Measurements from ENCODE around the gene ARMC2.
"Not testable (repeated sequence)": the region's sequence is repeated elsewhere in the genome, so short reads cannot be mapped to it uniquely, and the experiment has no call there.

ARMC2 gene

DNA sequence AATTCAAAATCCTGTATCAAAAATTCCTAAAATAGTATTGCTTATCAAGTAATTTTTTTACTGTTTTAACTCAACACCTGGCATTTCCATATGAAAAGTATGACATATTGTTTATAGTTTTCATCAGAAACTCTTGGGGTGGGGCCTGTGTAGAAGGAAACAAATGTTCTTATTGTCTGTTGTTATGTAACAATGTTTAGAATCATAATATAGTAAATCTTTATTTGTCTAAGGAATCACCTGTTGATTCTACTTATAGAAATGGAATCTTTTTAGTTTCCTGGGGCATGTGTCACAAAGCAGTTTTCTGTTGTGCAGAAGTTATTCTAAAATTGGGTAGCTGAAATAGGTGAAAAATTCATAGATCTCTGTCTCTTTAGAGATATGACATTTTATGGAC lies 4.9 kb downstream of the ARMC2 start:
- Histone ChIP-seq H4K20me1 (ENCODE audit: control insufficient read depth, insufficient read depth, low read depth, low read length) (no peaks in the 10 kb centered on the region), H3K4me1 (ENCODE audit: control insufficient read depth, low read length) (peaks cover 5% of the 10 kb centered on the region; the same call in 1 of the 2 replicates), H3F3A (ENCODE audit: control insufficient read depth, insufficient read depth) (no peaks in the 10 kb centered on the region), H3K27me3 (ENCODE audit: control insufficient read depth, low read length) (no peaks in the 10 kb centered on the region), H3K9me2 (replicated peaks; ENCODE audit: control insufficient read depth, low read length) (no peaks in the 10 kb centered on the region), H3K4me2 (ENCODE audit: low read length) (no peak overlapping the region), H3K4me3 (ENCODE audit: low read length) (no peak overlapping the region), H3K27ac (ENCODE audit: low read depth, low read length) (no peak overlapping the region), H3K36me3 (ENCODE audit: control insufficient read depth, low read length) (no peaks in the 10 kb centered on the region), H3K79me2 (ENCODE audit: control insufficient read depth, low read length) (no peaks in the 10 kb centered on the region), H3K9me3 (ENCODE audit: control insufficient read depth, insufficient read depth, low read length) (0 out of 2 replicates have a peak, but pooled peaks cover 3% of the 10 kb centered on the region)
- TF ChIP-seq, protein P1, sequence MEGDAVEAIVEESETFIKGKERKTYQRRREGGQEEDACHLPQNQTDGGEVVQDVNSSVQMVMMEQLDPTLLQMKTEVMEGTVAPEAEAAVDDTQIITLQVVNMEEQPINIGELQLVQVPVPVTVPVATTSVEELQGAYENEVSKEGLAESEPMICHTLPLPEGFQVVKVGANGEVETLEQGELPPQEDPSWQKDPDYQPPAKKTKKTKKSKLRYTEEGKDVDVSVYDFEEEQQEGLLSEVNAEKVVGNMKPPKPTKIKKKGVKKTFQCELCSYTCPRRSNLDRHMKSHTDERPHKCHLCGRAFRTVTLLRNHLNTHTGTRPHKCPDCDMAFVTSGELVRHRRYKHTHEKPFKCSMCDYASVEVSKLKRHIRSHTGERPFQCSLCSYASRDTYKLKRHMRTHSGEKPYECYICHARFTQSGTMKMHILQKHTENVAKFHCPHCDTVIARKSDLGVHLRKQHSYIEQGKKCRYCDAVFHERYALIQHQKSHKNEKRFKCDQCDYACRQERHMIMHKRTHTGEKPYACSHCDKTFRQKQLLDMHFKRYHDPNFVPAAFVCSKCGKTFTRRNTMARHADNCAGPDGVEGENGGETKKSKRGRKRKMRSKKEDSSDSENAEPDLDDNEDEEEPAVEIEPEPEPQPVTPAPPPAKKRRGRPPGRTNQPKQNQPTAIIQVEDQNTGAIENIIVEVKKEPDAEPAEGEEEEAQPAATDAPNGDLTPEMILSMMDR (IDR thresholded peaks at IDR 0.05; ENCODE audit: low read depth, low read length, poor library complexity, severe bottlenecking), result no peak
- no peak for TF ChIP-seq EZH2phosphoT487 (IDR thresholded peaks at IDR 0.05; ENCODE audit: borderline replicate concordance, low read length)

DNA sequence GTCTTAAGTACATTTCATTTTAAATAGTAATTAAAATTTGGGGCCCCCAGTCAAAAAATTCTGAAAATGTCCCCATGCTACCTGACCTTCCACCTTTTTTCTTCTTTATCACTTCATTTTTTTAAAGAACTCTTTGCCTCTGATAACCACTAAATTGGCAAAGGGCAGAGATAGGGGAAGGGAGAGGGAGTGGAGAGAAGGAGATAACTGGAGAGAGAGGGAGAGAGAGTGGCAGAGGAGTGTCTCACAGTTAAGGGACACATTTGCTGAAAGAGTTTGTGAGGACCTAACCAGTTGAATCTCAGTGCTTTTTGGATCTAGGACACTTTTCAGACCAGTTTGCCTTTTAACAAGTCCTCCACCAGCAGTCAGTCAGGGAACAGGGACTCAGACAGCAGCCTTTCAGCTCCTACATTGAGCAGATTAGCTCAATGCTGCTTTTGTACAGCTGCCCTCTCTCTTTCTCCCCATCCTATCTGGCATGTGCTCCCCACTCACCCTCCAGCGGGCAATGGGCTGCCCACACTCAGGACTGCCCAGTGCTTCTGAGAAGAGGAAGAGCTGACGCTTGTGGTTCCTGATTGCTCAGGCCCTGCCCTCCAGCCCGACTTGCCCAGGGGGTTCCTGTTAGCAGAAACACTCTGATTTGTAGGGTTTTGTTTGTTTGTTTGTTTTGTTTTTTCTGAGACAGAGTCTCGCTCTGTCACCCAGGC lies 14.4 kb downstream of the ARMC2 start:
- Histone ChIP-seq H3K4me3 (ENCODE audit: low read length) (no peak overlapping the region), H3F3A (ENCODE audit: control insufficient read depth, insufficient read depth) (no peaks in the 10 kb centered on the region), H3K4me1 (ENCODE audit: control insufficient read depth, low read length) (no peaks in the 10 kb centered on the region), H3K27ac (ENCODE audit: low read depth, low read length) (no peak overlapping the region), H3K9me3 (ENCODE audit: control insufficient read depth, insufficient read depth, low read length) (no peaks in the 10 kb centered on the region), H3K4me2 (ENCODE audit: low read length) (no peak overlapping the region), H3K36me3 (ENCODE audit: control insufficient read depth, low read length) (no peaks in the 10 kb centered on the region), H3K27me3 (ENCODE audit: control insufficient read depth, low read length) (no peaks in the 10 kb centered on the region), H4K20me1 (ENCODE audit: control insufficient read depth, insufficient read depth, low read depth, low read length) (no peaks in the 10 kb centered on the region), H3K79me2 (ENCODE audit: control insufficient read depth, low read length) (no peaks in the 10 kb centered on the region), H3K9me2 (replicated peaks; ENCODE audit: control insufficient read depth, low read length) (no peaks in the 10 kb centered on the region)
- no peak for TF ChIP-seq EZH2phosphoT487 (IDR thresholded peaks at IDR 0.05; ENCODE audit: borderline replicate concordance, low read length)
- TF ChIP-seq, protein P1 (IDR thresholded peaks at IDR 0.05; ENCODE audit: low read depth, low read length, poor library complexity, severe bottlenecking), result no peak

DNA sequence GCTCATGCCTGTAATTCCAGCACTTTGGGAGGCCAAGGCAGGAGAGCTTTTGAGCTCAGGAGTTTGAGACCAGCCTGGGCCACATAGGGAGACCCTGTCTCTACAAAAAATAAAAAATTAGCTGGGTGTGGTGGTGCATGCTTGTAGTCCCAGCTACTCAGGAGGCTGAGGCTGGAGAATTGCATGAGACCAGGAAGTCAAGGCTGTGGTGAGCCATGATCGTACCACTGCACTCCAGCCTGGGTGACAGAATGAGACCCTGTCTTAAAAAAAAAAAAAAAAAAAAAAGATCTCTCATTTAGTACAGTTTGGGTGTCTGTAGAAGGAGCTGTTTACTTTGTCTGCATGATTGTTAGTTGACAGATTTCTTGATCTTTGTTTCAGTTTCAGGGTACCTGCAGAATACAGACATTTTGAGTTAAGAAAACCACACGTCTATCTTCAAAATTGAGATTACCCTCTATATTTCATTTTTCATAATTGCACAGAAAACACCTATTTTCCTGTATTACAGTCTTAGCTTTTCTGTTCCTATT lies 17.6 kb downstream of the ARMC2 start:
- not testable (repeated sequence) for H3K4me2 ChIP-seq (ENCODE audit: low read length)

DNA sequence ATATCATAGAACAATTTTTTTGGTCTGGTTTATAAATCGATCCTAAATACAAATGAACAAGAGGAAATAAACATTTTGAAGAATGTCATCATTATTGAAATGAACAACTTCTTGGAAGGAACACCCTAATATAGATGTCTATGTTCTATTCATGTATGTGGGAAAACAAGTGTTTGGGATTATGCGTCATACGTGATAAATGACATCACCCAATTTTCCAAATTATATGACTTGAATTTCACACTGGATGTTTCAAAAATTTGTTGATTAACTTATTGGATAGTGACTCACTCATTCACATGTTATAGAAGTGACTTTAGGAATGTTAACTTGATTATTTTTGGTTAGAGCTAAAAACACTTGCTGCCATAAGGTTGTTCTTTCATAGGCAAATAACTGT lies 18.6 kb downstream of the ARMC2 start:
- H3K79me2 ChIP-seq (ENCODE audit: control insufficient read depth, low read length), result no peaks in the 10 kb centered on the region
- no peaks in the 10 kb centered on the region for H3K36me3 ChIP-seq (ENCODE audit: control insufficient read depth, low read length)
- no peaks in the 10 kb centered on the region for H3F3A ChIP-seq (ENCODE audit: control insufficient read depth, insufficient read depth)
- no peak overlapping the region for H3K4me2 ChIP-seq (ENCODE audit: low read length)
- no peaks in the 10 kb centered on the region for H3K9me3 ChIP-seq (ENCODE audit: control insufficient read depth, insufficient read depth, low read length)
- H3K27me3 ChIP-seq (ENCODE audit: control insufficient read depth, low read length), result no peaks in the 10 kb centered on the region
- H3K9me2 ChIP-seq (replicated peaks; ENCODE audit: control insufficient read depth, low read length), result no peaks in the 10 kb centered on the region
- no peak overlapping the region for H3K4me3 ChIP-seq (ENCODE audit: low read length)
- no peaks in the 10 kb centered on the region for H4K20me1 ChIP-seq (ENCODE audit: control insufficient read depth, insufficient read depth, low read depth, low read length)
- H3K27ac ChIP-seq (ENCODE audit: low read depth, low read length), result no peak overlapping the region
- no peak for TF ChIP-seq EZH2phosphoT487 (IDR thresholded peaks at IDR 0.05; ENCODE audit: borderline replicate concordance, low read length)
- TF ChIP-seq, protein P1 (IDR thresholded peaks at IDR 0.05; ENCODE audit: low read depth, low read length, poor library complexity, severe bottlenecking), result no peak
- H3K4me1 ChIP-seq (ENCODE audit: control insufficient read depth, low read length), result no peaks in the 10 kb centered on the region

More for the DNA sequence above, 17.6 kb downstream of the ARMC2 start:
- not testable (repeated sequence) for H3K9me3 ChIP-seq (ENCODE audit: control insufficient read depth, insufficient read depth, low read length); H3K27ac ChIP-seq (ENCODE audit: low read depth, low read length); H3K36me3 ChIP-seq (ENCODE audit: control insufficient read depth, low read length); H3K79me2 ChIP-seq (ENCODE audit: control insufficient read depth, low read length); H3K9me2 ChIP-seq (replicated peaks; ENCODE audit: control insufficient read depth, low read length); H3K4me1 ChIP-seq (ENCODE audit: control insufficient read depth, low read length); H4K20me1 ChIP-seq (ENCODE audit: control insufficient read depth, insufficient read depth, low read depth, low read length); H3K27me3 ChIP-seq (ENCODE audit: control insufficient read depth, low read length); H3F3A ChIP-seq (ENCODE audit: control insufficient read depth, insufficient read depth); H3K4me3 ChIP-seq (ENCODE audit: low read length)

Data from DOHH2 (cell line).